ENCODE data around the gene YBEY.

The YBEY gene

GRCh38 chr21:46255758-46256337 is 30.3 kb upstream of the YBEY start:
- intact Hi-C loops (cut with DNase I) = no loop called here
- DNase-seq = no peak

GRCh38 chr21:46256501-46256994 is 29.6 kb upstream of the YBEY start:
- intact Hi-C loops (cut with DNase I) = no loop called here
- peak; percentile 10 to 86 (median 55) for DNase-seq

GRCh38 chr21:46264046-46264689 is 22.0 kb upstream of the YBEY start:
- intact Hi-C loops (cut with DNase I) = no loop called here
- no peak for DNase-seq

DNA sequence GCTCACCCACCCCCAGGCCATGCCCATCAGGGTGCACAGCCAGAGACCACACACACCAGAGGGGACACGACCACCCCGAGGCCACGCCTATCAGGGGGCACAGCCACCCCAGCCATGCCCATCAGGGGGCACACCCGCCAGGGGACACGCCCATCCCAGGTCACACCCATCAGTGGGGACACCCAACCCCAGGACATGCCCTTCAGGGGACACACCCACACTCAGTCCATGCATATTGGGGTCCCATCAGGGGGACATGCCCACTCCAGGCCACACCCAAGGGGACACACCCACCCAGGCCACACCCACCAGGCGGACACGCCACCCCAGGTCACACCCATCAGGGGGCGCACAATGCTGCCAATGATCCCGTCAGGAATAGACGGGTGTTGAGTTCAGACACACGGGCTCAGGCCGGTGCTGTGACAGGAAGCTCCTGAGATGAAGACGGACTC is 21.4 kb upstream of the YBEY start:
- intact Hi-C loops (cut with DNase I) = no loop called here
- DNase-seq = no peak

DNA sequence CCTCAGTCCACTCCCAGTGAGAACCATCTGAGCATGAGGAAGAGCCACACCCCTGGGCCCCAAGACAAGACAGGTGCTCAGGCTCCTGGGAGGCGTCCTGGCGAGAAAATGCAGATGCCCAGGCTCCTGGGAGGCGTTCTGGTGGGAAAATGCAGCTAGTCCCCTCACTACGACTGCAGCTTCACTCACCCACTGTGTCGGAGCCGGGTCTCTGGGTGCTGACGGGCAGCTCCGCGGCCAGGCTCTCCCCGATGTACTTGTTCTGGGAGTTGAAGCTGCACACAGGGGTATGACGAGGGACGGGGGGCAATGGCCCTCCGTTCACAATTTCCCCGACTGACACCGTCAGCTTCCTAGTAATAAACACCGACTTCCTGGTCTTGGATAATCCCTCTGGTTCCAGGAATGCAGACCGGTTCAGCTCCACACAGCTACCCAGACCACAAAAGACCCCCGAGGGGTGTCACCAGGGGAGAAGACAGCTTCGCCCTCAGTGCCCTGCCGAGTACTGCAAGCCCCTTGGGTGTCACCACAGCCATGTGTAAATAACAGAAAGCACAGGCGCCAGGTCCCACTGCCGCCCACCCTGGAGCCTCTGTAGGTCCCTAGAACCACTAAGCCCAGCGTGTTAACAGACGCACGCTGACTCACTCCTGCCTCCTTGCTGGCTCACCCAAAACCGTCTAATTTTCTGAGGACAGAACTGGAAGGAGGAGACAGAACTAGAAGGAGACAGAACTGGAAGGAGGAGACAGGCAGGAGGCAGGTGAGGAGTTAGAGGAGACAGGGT is 20.2 kb upstream of the YBEY start:
- DNase-seq = peak in 4 of 42 donors; percentile 14 to 27 (median 18)
- intact Hi-C loops (cut with DNase I) = no loop called here

GRCh38 chr21:46266946-46267345 is 19.2 kb upstream of the YBEY start:
- intact Hi-C loops (cut with DNase I) = no loop called here

GRCh38 chr21:46268371-46268770 is 17.8 kb upstream of the YBEY start:
- intact Hi-C loops (cut with DNase I) = no loop called here
- DNase-seq = no peak

More at GRCh38 chr21:46266946-46267345, 19.2 kb upstream of the YBEY start:
- DNase-seq = no peak

- intact Hi-C loops (cut with DNase I) = no loop called here
These were observed 16.7 kb upstream of the YBEY start for GRCh38 chr21:46269466-46269865.

DNA sequence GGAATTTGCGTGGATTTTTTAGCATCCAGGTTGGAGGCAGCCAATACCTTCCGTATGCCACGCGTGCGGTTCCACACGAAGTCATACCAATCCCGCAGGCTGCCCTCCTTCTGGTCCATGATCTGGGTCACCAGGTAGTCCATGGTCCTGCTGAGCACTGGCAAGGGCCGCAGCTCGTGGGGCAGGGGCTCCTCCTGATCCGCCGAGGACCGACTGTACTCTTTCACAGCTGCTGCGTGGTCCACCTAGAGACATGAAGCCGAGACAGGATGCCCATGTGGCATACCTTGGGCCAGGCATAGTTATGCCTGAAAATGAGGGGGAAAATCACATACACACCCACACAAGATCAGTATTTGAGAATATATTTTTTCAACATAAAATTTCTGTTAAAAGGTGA is 12.8 kb upstream of the YBEY start:
- no peak for DNase-seq
- intact Hi-C loops (cut with DNase I) = no loop called here

More at GRCh38 chr21:46269466-46269865, 16.7 kb upstream of the YBEY start:
- DNase-seq = no peak

GRCh38 chr21:46274797-46275390 is 11.2 kb upstream of the YBEY start:
- DNase-seq = no peak

GRCh38 chr21:46284077-46284644 is 2.0 kb upstream of the YBEY start:
- intact Hi-C loops (cut with DNase I) = no loop called here
- peak in 1 of 42 donors; percentile 44 for DNase-seq

More at GRCh38 chr21:46274797-46275390, 11.2 kb upstream of the YBEY start:
- intact Hi-C loops (cut with DNase I) = no loop called here

GRCh38 chr21:46284733-46285132 is 1.4 kb upstream of the YBEY start:
- intact Hi-C loops (cut with DNase I) = loop anchor here (5.0 kb wide), 2 partner anchors 38 to 57 kb away; partner anchors contain the start of genes C21orf58, LSS and PCNT

GRCh38 chr21:46285206-46285661 is 908 bp upstream of the YBEY start, which contains the start of gene MCM3AP:
Gene MCM3AP, minus strand, starts transcription at chr21:46285611. Its CDS starts 325 bp downstream, at chr21:46285286.
- DNase-seq = no peak
- intact Hi-C loops (cut with DNase I) = loop anchor here (5.0 kb wide), 2 partner anchors 37 to 58 kb away; partner anchors contain the start of genes C21orf58, LSS and PCNT

More at GRCh38 chr21:46284733-46285132, 1.4 kb upstream of the YBEY start:
- DNase-seq = no peak

GRCh38 chr21:46286648-46287002 is 483 bp downstream of the YBEY start:
- intact Hi-C loops (cut with DNase I) = loop anchor here (5.0 kb wide), 2 partner anchors 36 to 59 kb away; partner anchors contain the start of genes C21orf58, LSS and PCNT
- DNase-seq = peak in 3 of 42 donors; percentile 22 to 39 (median 28)

GRCh38 chr21:46287541-46287940 is 1.4 kb downstream of the YBEY start:
- intact Hi-C loops (cut with DNase I) = loop anchor here (5.0 kb wide), 2 partner anchors 35 to 60 kb away; partner anchors contain the start of genes C21orf58, LSS and PCNT
- no peak for DNase-seq

DNA sequence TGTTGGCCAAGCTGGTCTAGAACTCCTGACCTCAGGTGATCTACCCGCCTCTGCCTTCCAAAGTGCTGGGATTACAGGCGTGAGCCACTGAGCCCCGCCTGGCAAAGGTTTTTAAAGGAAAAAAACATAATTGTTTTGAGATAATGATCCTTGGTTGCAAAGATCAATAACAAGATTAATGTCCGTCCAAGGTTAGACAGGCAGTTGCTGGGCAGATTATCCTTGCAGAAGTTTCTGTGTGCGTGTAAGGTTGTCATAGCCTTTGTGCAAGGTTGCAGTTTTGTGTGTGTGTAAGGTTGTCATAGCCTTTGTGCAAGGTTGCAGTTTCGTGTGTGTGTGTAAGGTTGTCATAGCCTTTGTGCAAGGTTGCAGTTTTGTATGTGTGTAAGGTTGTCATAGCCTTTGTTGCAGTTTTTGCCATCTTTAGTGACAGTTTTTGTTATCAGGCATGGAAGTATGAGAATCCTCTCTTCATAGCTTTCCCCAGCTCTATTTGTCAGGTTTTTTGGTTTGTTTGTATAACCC is 3.6 kb downstream of the YBEY start:
- DNase-seq = no peak
- intact Hi-C loops (cut with DNase I) = loop anchor here (5.0 kb wide), 2 partner anchors 33 to 62 kb away; partner anchors contain the start of genes C21orf58, LSS and PCNT

- DNase-seq = no peak
- intact Hi-C loops (cut with DNase I) = no loop called here
These were observed 5.4 kb downstream of the YBEY start for GRCh38 chr21:46291561-46291960.

DNA sequence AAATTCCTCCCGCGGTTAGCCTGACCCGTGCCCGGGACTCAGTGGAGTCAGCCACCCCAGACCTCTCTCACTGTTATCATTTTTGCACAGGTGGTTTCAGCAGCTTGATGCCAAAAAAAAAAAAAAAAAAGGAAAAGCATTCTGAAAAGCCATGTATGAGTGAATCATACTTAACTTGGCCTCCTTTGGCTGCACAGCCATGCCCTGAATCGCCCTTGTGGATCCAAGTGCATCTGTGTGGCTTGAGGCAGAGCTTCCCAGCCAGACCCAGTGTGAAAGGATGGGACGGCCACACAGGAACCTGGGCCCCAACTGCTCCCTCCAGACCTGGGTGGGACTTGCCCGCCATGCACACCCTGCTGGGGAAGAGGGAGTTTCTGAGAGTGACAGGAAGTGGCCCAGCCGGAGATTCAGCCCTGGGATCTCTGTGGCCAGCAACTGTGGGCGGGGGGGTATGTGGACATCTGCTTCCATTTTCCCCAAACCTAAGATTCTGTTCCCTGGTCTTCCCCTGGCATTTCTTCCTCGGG is 8.6 kb downstream of the YBEY start:
- peak in 3 of 42 donors; percentile 5 to 21 (median 12) for DNase-seq
- intact Hi-C loops (cut with DNase I) = no loop called here

Measured in head of caudate nucleus (tissue), 42 donors.